ENCODE measurements around the gene RNF187. TPM values are rescaled to one million over a fixed set of nuclear protein-coding genes. Genes with fewer than 3 reads are reported as not detected.

Gene RNF187
- total RNA-seq, 1 experiment from 2014 or later: 141 TPM

GRCh38 chr1:228448372-228448771 lies 38.8 kb upstream of the RNF187 start:
- peaks cover 53% of the 10 kb centered on the region for H3K27me3 Mint-ChIP-seq (ENCODE audit: low read depth)
- CTCF ChIA-PET: interaction anchor here (1.2 to 3.0 kb wide), 2 partner anchors 11 to 54 kb away, joined by 4 to 10 read pairs; a partner anchor contains a TSS
- POLR2A ChIA-PET: interaction anchor here (1.6 kb wide), 1 partner anchor 9 kb away, joined by 4 read pairs; a partner anchor contains a TSS

GRCh38 chr1:228450200-228450599 lies 37.0 kb upstream of the RNF187 start:
- DNase-seq (ENCODE audit: low spot score) (no peak), ATAC-seq (no peak)
- Mint-ChIP-seq H3K27me3 (ENCODE audit: low read depth) (peaks cover 35% of the 10 kb centered on the region), H3K36me3 (peaks cover 3% of the 10 kb centered on the region; the same call in 1 of the 2 replicates), H3K9me3 (no peaks in the 10 kb centered on the region), H3K27ac (no peak overlapping the region), H3K4me3 (no peak overlapping the region), H3K4me1 (peaks cover 17% of the 10 kb centered on the region)
- POLR2A ChIA-PET: interaction anchor here (0.6 to 1.1 kb wide), 2 partner anchors 9 to 43 kb away, joined by 6 to 9 read pairs; partner anchors contain the start of gene TRIM11
- CTCF ChIA-PET: interaction anchor here (1.1 kb wide), 1 partner anchor 8 kb away, joined by 5 read pairs; no protein-coding TSS in a partner anchor
- no peak for TF ChIP-seq CREM (CRISPR knock-in tag; IDR thresholded peaks at IDR 0.05)
- TF ChIP-seq SMAD3 (CRISPR knock-in tag; IDR thresholded peaks at IDR 0.05; ENCODE audit: borderline replicate concordance): no peak
- TF ChIP-seq NR1H2 (CRISPR knock-in tag; IDR thresholded peaks at IDR 0.05): no peak
- no peak for TF ChIP-seq NR3C1 (CRISPR knock-in tag; conservative IDR thresholded peaks at IDR 0.05; ENCODE audit: low read depth)
- no peak for TF ChIP-seq IRF1 (CRISPR knock-in tag; IDR thresholded peaks at IDR 0.05)
- no peak for TF ChIP-seq FOXP4 (CRISPR knock-in tag; IDR thresholded peaks at IDR 0.05)
- TF ChIP-seq ZNF317 (CRISPR knock-in tag; IDR thresholded peaks at IDR 0.05; ENCODE audit: borderline replicate concordance, low read depth): no peak

More at GRCh38 chr1:228448372-228448771, 38.8 kb upstream of the RNF187 start:
- no peaks in the 10 kb centered on the region for H3K36me3 Mint-ChIP-seq
- H3K4me1 Mint-ChIP-seq: peaks cover 16% of the 10 kb centered on the region
- DNase-seq (ENCODE audit: low spot score): no peak
- no peak for ATAC-seq
- no peak overlapping the region for H3K27ac Mint-ChIP-seq
- H3K9me3 Mint-ChIP-seq: no peaks in the 10 kb centered on the region
- no peak for TF ChIP-seq ZNF281 (CRISPR knock-in tag; IDR thresholded peaks at IDR 0.05)
- no peak overlapping the region for H3K4me3 Mint-ChIP-seq

- ATAC-seq: no peak
- Mint-ChIP-seq H3K9me3 (no peaks in the 10 kb centered on the region), H3K36me3 (peaks cover 3% of the 10 kb centered on the region; the same call in 1 of the 2 replicates), H3K4me3 (no peak overlapping the region), H3K27ac (no peak overlapping the region), H3K4me1 (peaks cover 16% of the 10 kb centered on the region), H3K27me3 (ENCODE audit: low read depth) (peaks cover 14% of the 10 kb centered on the region)
- DNase-seq (ENCODE audit: low spot score): no peak
- ChIA-PET POLR2A (interaction anchor here (0.5 to 1.4 kb wide), 3 partner anchors 11 to 47 kb away, joined by 4 to 8 read pairs (median 6); no protein-coding TSS in a partner anchor), CTCF (interaction anchor here (1.4 kb wide), 1 partner anchor 12 kb away, joined by 4 read pairs; no protein-coding TSS in a partner anchor)
- TF ChIP-seq ATF2 (CRISPR knock-in tag; IDR thresholded peaks at IDR 0.05; ENCODE audit: borderline replicate concordance, low read depth) (no peak), ZNF317 (CRISPR knock-in tag; IDR thresholded peaks at IDR 0.05; ENCODE audit: borderline replicate concordance, low read depth) (no peak), E2F1 (CRISPR knock-in tag; IDR thresholded peaks at IDR 0.05) (no peak), E2F4 (CRISPR knock-in tag; IDR thresholded peaks at IDR 0.05; ENCODE audit: borderline replicate concordance, low read depth) (no peak), IRF1 (CRISPR knock-in tag; IDR thresholded peaks at IDR 0.05) (no peak), ZNF512 (CRISPR knock-in tag; IDR thresholded peaks at IDR 0.05; ENCODE audit: borderline replicate concordance) (no peak), CDX4 (CRISPR knock-in tag; IDR thresholded peaks at IDR 0.05; ENCODE audit: borderline replicate concordance) (no peak)
These were observed 34.8 kb upstream of the RNF187 start for GRCh38 chr1:228452194-228453021.

All from WTC11 (cell line).